AG09319 (cell line): ENCODE data around the gene CNTNAP1.

Experiments used
- DNase-seq: peaks from one replicate; pipeline ENCODE4 v3.0.0-alpha.2; 2010; ENCODE audit warnings: low read depth; ENCODE audit errors: extremely low read depth
- CTCF ChIP-seq: IDR thresholded peaks from 2 replicates; pipeline ENCODE4 v1.5.1; 2011; ENCODE audit warnings: low read depth, mild to moderate bottlenecking, inconsistent platforms, low read length, moderate library complexity

CNTNAP1 gene

GRCh38 chr17:42667088-42667951, 15.0 kb upstream of the CNTNAP1 start:
- TF ChIP-seq CTCF = no peak
- DNase-seq = no peak

- no peak for TF ChIP-seq CTCF
- DNase-seq = no peak
These were observed 12.7 kb upstream of the CNTNAP1 start for GRCh38 chr17:42669705-42669976.

GRCh38 chr17:42669977-42670788, 12.1 kb upstream of the CNTNAP1 start:
- DNase-seq = no peak
- TF ChIP-seq CTCF = no peak

GRCh38 chr17:42670789-42671657, 11.3 kb upstream of the CNTNAP1 start:
- no peak for DNase-seq
- TF ChIP-seq CTCF = no peak

GRCh38 chr17:42672038-42672437, 10.3 kb upstream of the CNTNAP1 start:
- DNase-seq = no peak
- no peak for TF ChIP-seq CTCF

- TF ChIP-seq CTCF = no peak
- no peak for DNase-seq
These were observed 9.0 kb upstream of the CNTNAP1 start for GRCh38 chr17:42673266-42673884.
